HFF-Myc (cell line): ENCODE measurements around the gene SERINC5.

ENCODE experiments used
- DNase-seq: peaks from one replicate; pipeline ENCODE4 v3.0.0-alpha.2; 2011; ENCODE audit warnings: low read depth; ENCODE audit errors: extremely low read depth
- H3K4me3 ChIP-seq: replicated peaks from 2 replicates; pipeline ENCODE4 v1.5.1; 2011; ENCODE audit warnings: low read depth, mild to moderate bottlenecking, control low read depth, low read length
- TF ChIP-seq, protein P1 (sequence below): IDR thresholded peaks from 2 replicates; pipeline ENCODE4 v1.5.1; 2012; ENCODE audit warnings: mild to moderate bottlenecking, low read depth, low read length, control low read depth; ENCODE audit errors: missing control alignments

The SERINC5 gene

DNA sequence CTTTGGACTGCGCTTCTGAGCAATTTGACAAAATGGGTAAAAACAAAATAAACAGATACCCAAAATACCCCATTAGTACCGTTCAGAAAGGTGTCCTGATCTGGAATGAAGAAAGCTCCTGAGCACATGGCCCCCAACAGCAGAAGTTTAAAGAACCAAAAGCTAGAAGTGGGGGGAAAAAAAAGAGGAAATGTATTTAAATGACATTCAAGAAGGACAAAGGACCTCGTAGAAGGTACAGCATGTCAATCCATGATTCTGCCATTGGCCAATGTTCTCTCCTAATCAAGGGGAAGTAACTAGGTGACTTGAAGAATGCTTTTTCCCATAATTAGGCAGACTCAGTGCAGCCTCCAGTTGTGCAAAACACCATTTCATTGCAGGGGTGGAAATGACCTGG is 78.6 kb downstream of the SERINC5 start:
- no peak for DNase-seq

DNA sequence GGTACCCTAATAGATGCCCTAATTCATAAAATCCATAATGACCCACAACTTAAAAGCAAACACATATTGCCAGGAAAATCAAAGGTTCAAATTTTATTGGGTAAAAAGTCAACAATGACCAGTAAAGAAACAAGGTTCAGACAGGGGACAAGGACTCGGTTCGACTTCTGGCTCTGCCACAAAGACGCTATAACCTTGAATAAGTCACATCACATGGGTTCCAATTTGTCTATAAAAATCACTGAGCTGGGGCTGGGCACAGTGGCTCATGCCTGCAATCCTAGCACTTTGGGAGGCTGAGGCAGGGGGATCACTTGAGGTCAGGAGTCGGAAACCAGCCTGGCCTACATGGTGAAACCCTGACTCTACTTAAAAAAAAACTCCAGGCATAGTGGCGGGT is 80.5 kb downstream of the SERINC5 start:
- DNase-seq: no peak
- TF ChIP-seq, protein P1, sequence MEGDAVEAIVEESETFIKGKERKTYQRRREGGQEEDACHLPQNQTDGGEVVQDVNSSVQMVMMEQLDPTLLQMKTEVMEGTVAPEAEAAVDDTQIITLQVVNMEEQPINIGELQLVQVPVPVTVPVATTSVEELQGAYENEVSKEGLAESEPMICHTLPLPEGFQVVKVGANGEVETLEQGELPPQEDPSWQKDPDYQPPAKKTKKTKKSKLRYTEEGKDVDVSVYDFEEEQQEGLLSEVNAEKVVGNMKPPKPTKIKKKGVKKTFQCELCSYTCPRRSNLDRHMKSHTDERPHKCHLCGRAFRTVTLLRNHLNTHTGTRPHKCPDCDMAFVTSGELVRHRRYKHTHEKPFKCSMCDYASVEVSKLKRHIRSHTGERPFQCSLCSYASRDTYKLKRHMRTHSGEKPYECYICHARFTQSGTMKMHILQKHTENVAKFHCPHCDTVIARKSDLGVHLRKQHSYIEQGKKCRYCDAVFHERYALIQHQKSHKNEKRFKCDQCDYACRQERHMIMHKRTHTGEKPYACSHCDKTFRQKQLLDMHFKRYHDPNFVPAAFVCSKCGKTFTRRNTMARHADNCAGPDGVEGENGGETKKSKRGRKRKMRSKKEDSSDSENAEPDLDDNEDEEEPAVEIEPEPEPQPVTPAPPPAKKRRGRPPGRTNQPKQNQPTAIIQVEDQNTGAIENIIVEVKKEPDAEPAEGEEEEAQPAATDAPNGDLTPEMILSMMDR: no peak
- H3K4me3 ChIP-seq: no peak overlapping the region

More for the DNA sequence above, 78.6 kb downstream of the SERINC5 start:
- no peak overlapping the region for H3K4me3 ChIP-seq
- TF ChIP-seq, protein P1: no peak

DNA sequence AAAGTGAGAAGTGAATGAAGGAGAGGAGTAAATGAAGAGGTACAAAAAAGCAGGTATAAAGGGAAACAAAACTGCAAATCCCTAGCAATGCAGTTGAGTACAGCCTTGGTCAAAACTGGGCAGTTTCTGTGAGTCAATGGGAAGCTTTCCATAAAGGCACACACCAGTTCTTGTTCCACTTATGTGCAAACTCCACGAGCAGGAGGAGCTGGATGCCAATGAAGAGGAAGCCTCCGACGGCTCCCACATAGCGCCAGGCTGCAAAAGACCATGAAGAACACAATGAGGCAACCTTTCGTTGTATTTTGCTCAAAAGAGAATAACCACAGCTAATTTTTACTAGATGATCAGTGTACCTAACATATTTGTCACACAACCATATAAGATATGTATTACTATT is 81.1 kb downstream of the SERINC5 start:
- H3K4me3 ChIP-seq: no peak overlapping the region
- no peak for DNase-seq
- TF ChIP-seq, protein P1: no peak

DNA sequence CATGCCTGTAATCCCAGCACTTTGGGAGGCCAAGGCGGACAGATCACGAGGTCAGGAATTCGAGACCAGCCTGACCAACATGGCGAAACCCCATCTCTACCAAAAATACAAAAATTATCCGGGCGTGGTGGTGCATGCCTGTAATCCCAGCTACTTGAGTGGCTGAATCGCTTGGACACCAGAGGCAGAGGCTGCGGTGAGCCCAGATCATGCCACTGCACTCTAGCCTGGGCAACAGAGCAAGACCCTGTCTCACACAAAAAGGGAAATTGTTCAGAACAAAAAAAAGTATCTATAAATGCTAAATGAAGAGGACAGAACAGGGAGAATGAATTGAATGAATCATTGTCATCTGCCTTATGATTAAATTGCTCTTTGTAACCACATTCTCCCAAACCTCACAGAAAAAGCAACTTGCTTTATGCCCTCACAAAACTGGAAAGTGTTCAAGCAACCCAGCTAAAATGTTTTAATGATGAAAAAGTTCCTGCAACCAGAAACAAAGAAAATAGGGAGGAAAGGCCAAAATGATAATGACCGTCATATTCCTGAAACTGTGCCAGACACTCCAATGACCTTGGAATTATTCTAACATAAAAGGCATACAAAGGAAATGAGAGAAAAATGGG is 83.7 kb downstream of the SERINC5 start:
- TF ChIP-seq, protein P1: no peak
- DNase-seq: no peak
- no peak overlapping the region for H3K4me3 ChIP-seq

- TF ChIP-seq, protein P1: no peak
- no peak for DNase-seq
- H3K4me3 ChIP-seq: no peak overlapping the region
These were observed 85.7 kb downstream of the SERINC5 start for GRCh38 chr5:80170117-80170535.

DNA sequence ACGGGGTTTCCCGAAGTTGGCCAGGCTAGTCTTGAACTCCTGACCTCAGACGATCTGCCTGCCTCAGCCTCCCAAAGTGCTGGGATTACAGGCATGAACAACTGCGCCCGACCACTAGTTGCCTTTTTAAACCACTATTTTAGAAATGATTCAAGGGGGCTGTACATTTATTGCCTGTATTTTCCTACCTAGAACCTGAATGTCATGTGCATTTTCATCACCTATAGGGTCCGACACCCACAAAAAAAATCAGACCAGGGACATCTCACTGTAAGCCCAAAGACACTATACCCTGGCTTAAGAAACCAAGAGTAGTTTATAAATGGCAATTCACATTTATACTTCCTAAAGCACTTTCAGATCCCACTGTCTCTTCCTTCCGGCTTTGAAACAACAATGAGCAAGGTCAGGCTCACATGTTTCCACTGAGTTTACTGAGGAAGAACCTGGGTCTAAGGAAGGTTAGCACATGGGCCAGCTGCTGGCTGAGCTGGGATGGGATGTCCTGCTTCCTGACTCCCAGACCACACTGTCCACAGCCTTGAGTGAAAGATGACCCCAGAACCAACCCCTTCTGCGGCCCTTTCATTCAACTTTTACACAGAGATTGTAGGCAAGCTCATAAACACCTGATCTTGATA is 87.3 kb downstream of the SERINC5 start:
- H3K4me3 ChIP-seq: no peak overlapping the region
- TF ChIP-seq, protein P1: no peak
- no peak for DNase-seq
